Measurements from ENCODE around the gene SLC25A17.
"Not testable (repeated sequence)": the region's sequence is repeated elsewhere in the genome, so short reads cannot be mapped to it uniquely, and the experiment has no call there.

The SLC25A17 gene, protein sequence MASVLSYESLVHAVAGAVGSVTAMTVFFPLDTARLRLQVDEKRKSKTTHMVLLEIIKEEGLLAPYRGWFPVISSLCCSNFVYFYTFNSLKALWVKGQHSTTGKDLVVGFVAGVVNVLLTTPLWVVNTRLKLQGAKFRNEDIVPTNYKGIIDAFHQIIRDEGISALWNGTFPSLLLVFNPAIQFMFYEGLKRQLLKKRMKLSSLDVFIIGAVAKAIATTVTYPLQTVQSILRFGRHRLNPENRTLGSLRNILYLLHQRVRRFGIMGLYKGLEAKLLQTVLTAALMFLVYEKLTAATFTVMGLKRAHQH

DNA sequence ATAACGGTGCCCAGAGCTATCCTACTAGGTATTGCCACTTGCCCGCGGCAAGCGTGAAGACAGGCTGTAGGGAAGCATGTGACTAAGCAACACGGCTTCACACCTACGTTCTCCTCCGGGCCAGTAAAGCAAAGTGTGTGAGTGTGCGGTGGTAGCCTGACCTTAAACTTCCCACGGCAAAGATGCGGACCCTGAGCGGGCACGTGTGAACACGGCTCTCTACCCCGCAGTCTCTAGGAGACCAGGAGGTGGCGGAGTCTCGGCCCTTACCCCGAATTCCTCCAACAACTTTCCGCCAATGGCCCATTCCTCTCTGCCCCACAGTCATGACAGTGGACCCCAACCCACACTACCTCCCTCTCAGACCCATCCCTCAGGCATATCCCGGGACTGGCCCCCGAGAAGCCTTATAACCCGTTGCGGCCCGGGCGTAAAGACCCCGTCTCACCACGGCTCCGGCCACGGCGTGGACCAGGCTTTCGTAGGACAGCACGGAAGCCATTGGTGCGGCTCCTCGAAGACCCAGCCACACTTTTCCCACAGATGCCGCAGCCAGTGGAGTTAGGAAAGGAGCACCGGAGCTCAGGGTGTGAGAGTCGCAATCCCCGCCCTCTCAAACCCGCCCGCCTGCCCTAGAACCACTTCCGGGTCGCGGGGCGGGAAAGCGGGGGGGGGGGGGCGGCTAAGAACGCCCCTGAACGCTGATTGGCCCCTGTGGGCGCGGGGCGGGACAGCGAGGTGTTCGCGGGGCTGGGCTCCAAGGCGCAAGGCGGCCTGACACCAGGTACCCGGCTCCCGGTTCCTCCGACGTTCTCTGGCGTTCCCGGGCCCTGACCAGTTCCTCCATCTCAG lies at the start of gene SLC25A17:
TSS of gene SLC25A17 (minus strand) at position 600 of the 852 bp plus-strand sequence. CDS start at position 502, 98 bp downstream.
- DNase-seq = peak; percentile 84

DNA sequence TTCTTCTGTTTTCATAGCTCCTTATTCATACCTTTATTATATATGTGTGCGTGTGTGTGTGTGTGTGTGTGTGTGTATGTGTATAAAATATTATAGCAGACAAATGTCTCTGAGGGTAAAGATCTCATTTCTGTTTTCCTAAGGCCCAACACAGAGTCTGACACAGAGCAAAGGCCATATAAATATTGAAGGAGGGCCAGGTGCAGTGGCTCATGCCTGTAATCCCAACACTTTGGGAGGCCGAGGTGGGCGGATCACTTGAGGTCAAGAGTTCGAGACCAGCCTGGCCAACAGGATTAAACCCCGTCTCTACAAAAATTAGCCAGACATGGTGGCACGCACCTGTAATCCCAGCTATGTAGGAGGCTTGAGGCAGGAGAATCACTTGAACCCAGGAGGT lies 49.2 kb upstream of the SLC25A17 start:
- DNase-seq = not testable (repeated sequence)

DNA sequence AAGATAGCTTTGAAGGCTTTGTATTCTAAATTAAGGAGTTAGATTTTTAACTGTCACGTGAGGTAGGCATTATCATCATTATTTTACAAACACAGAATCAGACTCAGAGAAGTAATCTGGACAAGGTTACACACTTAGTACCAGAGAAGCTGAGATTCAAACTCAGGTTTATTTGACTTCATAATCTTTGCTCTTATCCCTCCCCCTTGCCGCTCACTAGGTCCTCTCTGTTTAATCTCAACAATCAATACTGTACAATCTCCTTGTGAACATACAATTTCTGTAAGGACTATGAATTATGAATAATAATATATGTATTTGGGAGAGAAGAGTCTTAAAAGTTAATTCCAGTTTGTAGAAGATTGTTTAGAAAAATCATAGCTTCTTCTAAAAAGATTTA lies 48.0 kb upstream of the SLC25A17 start:
- no peak for DNase-seq

DNA sequence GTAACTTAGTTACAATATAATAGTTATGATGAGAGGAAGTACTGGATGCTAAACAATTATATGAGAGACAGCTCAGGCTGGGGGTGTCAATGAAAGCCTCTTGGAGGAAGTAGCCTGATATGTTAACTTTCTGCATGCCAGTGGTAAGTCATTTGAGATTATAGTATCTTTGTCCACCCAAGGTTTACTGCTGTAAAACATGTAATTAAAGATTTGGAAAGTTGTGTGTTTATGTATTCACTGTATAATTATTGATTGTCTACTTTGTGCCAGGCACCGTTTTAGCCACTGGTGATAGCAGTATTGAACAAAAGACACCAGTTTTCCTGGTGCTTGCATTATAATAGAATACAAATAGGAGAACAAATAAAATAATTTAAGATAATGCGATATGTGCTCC lies 43.4 kb upstream of the SLC25A17 start:
- DNase-seq = no peak

DNA sequence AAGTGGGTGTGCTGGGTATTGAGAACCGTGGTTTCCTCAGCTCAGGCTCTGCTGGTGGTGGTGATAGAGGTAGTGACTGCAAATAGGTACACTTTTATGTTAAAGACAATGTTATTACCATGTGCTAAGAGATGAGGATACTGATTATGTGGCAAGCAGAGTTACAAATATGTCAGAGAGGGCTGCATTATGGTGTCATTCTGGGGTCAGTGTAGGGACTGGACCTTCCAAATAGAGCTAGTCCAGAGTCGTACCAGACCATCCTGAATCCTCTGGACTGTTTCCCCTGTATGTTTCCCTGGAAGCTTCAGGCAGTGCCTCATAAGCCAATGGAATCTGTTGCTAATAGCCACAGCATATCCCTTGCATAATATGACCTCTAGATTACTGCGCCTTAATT lies 42.9 kb upstream of the SLC25A17 start, which contains the start of gene DNAJB7:
TSS of gene DNAJB7 (minus strand) at position 101 of the 400 bp plus-strand sequence. CDS start 119 bp downstream, outside the sequence.
- DNase-seq = no peak

DNA sequence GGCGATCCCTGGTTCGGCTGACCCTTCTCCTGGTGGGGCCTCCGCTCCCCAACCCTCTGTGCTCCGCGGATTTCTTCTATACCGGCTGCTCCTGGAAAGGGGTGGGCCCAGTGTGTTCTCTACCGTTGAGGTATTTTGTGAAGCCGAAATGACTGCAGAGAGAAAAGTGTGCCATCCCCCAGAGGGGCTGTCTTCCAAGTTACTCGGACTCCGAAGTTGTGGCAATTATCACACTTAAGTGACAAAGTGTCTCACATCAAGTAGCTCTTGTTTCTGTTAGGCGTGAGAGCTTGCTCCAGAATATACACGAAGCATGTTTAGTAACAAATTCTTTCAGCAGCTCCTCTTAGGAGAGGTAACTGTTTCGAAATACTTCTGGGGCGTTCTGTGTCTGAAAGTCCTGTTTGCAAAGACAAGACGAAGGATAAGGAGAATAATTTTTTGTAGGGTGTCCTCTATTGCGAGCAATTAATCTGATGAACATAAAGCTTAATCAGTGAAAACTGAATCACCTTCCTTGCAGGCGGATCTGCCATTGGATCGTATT lies 38.2 kb upstream of the SLC25A17 start:
- no peak for DNase-seq

DNA sequence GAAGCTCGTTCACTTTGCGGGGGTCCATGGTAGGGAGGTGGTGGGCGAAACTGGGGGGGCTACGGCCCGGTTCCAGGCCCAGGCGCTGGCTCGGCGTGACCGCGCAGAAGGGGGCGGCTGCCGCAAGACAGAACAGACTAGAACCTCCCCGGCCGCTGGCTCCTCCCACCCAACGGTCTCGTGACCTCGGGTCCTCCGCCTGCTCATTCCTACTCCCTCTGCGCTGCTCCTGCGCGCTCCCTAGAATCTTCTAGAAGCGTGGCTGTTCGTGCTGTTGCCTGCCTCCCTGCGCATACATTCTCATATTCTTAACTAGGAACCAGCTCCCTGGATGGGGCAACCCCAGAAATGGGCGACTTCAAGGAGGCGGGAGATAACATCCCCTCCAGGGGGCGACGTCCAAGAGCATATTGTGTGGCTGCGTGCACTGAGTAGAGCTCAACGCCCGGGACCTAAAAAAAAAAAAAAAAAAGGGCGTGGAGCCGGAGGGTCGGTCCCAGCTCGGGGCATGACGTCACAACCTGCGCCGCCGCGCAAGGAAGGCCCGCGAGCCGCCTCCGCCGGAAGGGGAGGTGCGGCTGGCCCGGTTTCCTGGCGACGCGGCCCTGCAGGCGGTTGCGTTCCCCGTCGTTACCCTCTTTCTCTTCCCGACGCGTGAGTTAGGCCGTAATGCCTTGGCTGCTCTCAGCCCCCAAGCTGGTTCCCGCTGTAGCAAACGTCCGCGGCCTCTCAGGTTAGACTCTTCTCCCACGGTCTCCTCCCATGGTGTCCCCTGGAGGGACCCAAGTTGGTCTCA lies 37.6 kb upstream of the SLC25A17 start, which contains the start of the genes ST13 and XPNPEP3:
TSS of gene ST13 (minus strand) at position 127 of the 796 bp plus-strand sequence. CDS start at position 28, 99 bp downstream.
TSS of gene XPNPEP3 (plus strand) at position 636 of the 796 bp plus-strand sequence. CDS start at position 670, 34 bp downstream.
- peak; percentile 91 for DNase-seq

DNA sequence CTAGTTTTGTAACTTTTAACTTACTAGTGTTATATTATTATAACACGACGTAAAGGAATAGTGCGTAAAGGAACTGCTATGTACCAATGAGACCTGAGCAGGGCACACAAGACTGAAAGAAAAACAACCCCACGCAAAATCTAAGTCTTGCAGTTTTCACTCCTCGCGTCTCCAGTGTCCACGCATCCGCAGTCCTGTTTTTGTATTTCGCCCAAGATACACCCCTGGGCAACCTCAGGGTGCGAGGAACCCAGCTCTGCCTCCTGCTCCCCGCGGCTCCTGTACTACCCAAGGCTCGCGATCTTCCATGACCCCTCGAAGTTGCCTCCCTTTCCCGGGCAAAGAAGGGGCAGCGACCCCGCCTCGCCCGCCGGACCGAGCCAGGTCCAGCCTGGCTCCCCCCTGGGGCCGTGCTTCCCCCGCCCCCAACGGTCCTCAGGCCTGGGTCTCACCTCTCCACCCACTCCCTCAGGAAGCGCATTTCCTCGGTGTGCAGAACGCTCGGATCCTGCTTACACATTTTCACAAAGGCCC lies 36.9 kb upstream of the SLC25A17 start:
- DNase-seq = peak; percentile 27

DNA sequence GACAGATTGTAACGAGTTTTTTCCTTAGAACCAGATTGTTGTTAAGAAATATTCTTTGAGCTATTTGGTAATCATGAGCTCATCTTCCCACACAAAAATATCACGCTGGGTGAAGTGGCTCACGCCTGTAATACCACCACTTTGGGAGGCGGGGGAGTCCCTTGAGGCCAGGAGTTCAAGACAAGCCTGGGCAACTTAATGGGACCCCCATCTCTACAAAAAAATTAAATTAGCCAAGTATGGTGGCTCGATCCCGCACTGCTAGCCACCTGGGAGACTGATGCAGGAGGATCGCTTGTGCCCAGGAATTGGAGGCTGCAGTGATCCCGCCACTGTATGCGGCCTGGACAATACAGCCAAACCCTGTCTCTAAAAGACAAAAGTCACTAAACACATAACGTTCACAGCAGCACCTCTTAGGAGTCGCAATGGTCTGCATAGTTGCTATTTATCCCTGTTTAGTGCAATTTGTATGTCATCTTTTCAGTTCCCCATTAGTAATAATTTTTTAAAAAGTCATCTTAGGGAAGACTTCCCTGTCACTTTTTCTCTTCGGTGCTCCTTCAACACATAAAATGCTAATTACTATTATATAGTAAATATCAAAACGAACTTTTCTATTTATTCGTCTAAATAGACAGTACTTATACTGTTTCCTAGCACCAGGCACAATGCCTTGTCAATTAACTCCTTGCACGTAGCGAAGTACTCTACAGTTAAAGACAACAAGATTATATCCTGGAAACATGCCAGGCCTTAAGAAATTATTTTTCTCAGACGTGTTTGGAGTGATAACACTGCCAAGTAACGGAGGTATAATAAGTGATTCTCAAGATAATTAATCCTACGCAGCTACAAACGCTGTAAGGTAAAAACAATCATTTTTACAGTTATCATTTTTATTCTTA lies 36.2 kb upstream of the SLC25A17 start:
- no peak for DNase-seq

DNA sequence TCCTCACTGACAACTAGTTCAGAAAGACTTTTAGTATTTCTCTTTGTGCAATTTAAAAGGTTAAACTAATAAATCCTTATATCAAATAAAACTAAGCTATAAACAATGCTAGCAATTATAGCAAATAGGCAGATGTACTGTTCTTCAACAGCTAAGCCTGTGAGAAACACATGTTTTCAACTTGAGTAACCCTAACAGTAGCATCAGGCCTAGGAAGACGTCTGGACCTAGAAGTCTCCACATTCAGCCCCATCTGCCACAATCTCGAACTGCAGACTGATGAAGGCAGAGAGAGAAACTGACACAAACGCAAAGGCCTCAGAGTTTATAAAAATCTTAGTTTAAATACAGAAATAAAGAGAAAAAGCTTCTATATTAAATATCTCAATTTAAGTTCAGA lies 34.8 kb upstream of the SLC25A17 start:
- DNase-seq = no peak

DNA sequence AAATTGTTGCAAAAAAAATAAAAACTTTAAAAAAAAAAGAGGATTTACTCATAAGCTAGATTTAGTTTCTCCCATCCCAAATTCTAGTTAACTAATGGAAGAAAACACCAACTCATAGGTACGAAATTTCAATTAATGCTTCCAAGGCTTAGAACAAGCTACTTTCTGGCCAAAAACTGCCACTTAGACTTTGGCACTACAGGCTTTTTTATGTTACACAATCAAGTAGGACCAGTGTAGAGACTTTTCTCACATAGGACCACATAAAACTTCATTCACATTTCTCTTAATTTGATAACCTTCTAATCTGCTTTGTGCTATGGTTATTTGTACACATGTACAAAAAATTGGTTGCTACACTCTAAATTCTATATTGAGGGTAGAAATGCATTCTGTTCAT lies 34.2 kb upstream of the SLC25A17 start:
- no peak for DNase-seq

DNA sequence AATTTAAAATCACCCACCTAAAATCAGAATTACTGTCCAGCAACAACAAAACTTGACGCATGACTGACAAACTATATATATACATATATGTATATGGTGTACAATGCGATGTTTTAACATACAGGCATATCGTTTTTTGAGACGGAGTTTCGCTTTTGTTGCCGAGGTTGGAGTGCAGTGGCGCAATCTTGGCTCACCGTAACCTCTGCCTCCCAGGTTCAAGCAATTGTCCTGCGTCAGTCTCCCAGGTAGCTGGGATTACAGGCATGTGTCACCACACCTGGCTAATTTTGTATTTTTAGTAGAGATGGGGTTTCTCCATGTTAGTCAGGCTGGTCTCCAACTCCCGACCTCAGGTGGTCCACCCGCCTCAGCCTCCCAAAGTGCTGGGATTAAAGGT lies 26.7 kb upstream of the SLC25A17 start:
- not testable (repeated sequence) for DNase-seq

DNA sequence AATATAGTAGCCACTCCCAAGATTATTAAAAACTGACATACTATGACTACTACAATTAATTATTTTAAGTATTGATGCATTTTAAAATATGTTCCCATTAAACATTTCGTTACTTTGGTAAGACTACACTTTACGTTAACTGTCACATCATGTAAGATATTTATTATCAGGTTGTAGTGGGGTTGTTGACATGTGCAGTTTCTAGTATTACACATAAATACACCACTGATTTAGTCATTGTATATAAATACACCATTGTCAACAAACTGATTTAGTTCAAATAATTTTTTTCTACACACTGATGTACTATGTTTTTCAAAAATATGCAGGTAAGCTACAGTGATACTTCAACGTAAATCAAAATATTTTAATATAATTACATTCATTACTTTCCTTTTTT lies 25.8 kb upstream of the SLC25A17 start:
- no peak for DNase-seq

DNA sequence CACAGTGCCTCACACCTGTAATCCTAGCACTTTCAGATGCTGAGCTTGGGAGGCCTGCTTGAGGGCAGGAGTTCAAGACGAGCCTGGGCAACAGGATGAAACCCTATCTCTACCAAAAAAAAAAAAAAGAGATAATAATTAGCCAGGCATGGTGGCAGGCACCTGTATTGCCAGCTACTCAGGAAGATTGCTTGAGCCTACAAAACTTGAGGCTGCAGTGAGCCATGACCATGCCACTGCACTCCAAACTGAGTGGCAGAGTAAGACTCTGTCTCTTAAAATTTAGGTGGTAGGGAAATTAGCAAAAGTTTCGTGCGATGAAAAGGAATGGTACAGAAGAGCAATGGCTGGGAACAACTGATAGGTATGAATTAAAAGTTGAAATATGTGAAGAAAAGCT lies 19.3 kb upstream of the SLC25A17 start:
- no peak for DNase-seq

DNA sequence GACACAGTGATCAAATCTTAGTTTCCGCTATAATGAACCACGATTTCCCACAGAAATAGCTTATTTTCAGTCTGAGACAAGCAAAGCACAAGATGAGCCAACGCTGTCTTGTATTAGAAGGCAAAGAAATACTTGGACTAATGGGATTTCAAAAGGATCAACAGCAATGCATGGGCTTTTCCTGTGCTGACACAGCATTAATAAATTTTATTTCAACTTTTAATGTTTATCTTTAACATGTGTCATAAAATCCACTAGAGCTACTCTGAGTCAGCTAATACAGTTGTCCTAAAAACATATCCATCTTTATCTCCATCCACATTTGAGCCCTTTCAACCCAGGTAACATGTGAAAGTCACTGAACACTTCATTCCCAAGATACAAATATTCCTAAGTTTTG lies 15.5 kb upstream of the SLC25A17 start:
- no peak for DNase-seq

DNA sequence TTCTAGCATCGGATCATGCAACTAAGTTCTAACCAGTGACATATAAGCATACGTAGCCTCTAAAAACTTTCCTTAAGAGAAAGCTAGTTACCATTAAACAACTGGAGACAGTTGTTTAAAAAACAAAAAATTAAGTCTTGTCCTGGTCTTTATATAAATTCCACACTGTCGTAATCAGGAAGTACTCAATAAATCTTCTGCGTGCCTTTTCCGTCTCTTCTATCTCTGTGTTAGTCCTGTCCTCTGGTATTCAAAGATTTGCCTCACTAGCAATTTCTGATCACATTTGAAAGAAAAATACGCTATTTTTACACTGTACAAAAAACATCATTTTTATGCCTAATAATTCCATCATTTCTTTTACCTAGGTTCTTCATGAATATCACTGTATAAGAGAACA lies 10.0 kb upstream of the SLC25A17 start:
- no peak for DNase-seq

DNA sequence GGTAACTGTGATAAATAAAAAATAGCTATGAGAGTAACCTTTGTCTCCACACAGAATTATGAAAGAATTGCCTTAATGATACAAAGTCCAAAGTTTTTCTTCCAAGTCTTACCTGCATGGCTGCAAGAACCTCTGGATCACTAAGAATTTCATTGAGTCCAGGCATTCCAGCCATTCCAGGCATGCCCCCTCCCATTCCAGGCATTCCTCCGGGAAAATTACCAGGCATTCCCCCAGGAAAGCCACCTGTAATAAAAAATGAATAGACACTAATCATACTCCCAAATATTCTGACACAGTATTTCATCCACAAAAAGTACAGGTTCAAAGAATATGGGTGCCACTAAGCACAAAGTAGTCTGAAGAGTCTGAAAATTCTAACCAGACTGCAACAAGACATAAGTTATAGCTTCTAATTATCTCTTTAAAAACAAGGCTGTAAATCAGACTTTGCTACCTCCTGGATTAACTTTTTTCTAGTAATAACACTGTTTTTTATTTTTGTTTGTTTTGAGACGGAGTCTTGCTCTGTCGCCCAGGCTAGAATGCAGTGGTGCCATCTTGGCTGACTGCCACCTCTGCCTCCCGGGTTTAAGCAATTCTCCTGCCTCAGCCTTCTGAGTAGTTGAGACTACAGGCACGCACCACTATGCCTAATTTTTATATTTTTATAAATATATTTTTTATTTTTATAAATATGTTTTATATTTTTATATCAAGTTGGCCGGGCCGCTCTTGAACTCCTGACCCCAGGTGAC lies 8.0 kb upstream of the SLC25A17 start:
- DNase-seq = no peak

DNA sequence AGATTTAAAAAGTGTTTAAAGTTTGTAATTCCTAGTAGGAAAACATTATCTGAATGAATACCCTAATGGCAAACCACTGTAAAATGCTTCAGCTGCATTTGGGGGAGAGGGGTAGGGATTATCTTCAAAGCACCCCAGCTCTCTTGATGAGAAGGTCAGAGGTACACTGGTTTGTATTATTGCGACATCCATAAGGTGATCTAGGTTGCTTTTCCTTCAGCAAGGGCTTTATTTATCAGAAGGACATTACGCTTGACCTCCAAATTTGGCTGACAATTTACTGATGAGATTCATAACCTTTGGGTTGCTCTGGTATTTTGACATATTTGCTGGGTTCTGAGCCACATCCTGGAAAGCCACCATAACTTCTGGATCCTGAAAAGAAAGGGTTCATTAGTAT lies 7.1 kb upstream of the SLC25A17 start:
- DNase-seq = not testable (repeated sequence)

DNA sequence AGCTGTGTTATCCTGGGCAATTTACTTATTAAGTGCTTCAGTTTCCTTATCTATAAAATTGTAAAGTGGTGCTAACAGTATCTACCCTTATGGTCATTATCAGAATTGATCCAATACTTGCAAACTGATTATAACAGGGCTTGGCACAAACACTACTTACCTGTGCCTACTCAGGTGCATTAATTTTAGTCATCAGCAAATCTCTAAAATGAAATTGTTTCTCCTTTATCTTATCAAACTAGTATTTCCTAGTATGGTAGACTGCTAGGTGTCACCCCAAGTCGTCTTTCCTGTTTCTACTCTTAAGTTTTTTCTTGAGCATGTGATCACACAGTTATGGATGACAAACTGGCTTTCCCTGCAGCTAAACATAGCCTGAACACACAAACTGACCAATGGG lies 4.3 kb upstream of the SLC25A17 start:
- no peak for DNase-seq

DNA sequence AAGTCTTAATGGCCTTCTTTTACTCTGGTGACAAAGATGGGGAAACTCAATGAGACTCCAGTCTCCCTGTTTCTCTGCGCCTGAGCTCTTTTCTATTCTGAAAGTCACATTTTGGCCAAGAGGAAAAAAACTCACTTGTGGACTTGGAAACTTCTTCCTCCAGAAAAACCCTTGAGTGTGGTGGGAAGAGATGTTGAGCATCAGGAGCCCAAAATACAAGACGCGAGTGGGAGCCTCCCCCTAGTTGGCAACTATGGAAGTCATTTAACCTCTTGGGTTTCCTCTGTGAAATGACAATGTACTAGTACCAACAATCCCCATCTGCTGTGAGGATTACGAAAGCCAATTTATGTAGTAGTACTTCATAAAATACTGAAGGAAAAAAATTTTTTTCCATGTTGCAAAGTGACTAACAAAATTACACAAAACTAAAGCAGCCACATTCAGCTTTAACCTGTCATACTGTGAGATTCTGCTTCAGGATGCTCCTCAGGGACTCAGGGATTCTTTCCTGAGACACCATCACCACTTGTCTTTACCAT lies 524 bp upstream of the SLC25A17 start:
- DNase-seq = no peak
